Activated CD4-positive, alpha-beta T cell treated with anti-CD3 and anti-CD28 coated beads for 4 hours (primary cell): ENCODE data around the gene KRT1.
"Not testable (repeated sequence)": the region's sequence is repeated elsewhere in the genome, so short reads cannot be mapped to it uniquely, and the experiment has no call there.

Experiments
- DNase-seq, 2 donors: peaks; one replicate each; pipeline ENCODE4 v3.0.0-alpha.2; 2020

The KRT1 gene

DNA sequence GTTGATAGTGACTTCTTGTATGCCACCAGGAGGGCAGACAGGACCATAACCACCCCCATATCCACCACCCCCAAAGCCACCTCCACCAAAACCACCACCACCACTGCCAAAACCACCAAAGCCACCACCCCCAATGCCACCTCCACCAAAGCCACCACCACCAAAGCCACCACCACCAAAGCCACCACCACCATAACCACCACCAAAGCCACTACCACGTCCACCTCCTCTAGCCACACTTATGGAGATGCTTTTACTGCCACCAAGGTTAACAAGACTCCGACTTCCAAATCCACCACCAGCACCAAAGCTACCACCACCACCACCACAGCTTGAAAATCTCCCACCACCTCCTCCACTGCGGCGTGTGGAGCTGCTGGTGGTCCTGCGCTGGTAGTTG is 332 bp downstream of the KRT1 start:
- no peak for DNase-seq

DNA sequence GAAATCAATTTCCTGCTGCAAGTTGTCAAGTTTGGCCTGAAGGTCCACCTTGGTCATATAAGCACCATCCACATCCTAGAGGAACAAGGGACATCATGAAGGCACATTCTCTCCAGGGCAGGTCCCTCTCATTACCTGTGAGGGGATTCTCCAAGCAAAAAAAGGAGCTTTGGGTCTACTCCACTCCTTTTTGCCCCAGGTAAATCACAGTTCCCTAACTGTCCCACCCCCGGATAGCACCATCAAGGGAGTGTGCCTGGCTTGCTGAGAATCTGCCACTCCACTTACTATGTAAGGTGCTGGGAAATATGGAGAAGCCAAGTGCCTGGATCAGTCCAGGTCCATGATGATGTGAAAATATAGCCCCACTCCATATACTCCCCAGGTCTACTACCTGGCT is 2.5 kb downstream of the KRT1 start:
- DNase-seq, result no peak

DNA sequence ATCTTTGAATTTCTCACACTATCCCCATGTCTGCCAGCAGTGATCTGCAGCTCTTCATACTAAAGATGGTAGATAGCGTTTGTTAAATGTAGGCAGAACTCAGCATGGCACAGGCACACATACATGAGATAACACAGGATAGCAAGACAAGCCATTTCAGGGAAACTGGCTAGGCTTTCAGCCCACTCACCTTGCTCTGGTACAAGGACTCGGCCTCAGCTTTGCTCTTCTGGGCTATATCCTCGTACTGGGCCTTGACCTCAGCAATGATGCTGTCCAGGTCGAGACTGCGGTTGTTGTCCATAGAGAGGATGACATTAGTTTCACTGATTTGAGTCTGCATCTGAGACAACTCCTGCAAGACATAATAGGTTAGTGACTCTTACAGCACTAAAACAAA is 3.1 kb downstream of the KRT1 start:
- DNase-seq, result no peak

DNA sequence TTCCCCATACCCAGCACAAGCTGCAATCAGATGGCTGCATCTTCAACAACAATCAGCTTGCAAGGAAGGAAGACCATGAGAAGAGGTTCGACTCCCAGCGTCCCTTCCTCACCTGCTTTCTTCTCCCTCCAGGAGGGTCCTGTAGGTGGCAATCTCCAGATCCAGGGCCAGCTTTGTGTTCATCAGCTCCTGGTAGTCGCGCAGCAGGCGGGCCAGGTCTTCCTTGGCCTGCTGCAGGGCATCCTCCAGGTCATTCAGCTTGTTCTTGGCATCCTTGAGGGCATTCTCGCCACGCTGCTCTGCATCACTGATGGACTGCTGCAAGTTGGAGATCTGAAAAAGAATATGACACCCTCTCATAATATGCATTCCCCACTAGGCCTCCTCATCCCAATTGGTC is 4.0 kb downstream of the KRT1 start:
- no peak for DNase-seq

DNA sequence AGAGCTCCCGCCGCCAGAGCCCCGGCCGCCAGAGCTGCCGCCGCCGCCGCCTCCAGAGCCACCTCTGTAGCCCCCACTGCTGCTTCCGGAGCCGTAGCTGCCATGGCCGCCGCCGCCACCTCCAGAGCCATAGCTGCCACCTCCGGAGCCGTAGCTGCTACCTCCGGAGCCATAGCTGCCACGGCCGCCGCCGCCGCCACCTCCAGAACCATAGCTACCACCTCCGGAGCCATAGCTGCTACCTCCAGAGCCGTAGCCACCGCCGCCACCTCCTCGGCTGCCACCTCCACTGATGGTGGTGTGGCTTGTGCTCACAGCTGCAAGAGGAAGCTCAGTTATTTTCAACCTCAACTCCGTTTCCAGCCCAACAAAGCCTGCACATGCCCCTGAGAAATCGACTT is 4.9 kb downstream of the KRT1 start:
- no peak for DNase-seq

DNA sequence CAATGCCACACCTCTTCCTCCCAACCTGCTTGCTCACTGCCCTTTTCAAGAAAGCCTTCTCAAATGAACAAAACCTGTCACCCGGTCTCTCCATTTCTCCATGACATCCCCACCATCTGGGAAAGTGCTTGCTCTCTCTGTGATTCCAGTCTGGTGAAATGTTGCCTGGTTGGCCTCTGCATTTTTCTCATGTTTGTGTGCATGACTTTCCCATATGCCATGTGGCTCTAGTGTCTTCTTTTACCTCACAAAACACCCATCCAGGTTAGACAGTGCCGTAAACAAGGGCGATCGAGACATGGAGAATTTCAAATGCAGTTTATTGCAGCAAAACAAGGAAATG is 5.8 kb downstream of the KRT1 start:
- DNase-seq, result no peak

DNA sequence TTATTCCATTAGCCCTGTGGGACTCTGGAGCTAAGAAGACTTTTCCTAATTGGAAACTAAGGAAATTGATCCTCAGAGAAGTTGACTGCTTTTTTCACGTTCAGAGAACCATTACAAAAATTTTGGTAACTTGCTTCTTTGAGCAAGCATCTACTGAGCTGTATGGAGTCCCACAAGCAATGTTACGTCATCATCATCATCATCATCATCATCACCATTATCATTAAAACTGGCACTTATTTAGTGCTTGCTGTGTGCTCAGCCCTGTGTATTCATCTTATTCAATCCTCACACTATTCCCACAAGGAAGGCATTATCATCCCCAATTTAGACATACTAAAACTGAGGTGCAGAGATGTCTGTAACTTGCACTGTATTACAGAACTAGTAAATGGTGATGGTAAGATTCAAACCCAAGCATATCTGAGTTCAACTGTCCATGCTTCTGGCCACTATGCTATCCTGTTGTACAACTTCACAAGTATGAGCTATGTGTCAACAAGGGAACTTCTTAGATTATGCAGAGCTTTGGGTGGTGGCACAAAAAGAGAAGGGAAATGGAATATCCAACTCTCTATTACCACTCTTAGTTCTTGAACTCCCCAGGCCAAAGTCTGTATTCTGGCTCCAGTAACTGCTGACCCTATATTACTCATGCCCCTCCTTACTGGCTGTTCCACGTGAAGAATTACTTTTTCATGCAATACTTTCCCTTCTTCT is 6.3 kb downstream of the KRT1 start:
- DNase-seq, result no peak

DNA sequence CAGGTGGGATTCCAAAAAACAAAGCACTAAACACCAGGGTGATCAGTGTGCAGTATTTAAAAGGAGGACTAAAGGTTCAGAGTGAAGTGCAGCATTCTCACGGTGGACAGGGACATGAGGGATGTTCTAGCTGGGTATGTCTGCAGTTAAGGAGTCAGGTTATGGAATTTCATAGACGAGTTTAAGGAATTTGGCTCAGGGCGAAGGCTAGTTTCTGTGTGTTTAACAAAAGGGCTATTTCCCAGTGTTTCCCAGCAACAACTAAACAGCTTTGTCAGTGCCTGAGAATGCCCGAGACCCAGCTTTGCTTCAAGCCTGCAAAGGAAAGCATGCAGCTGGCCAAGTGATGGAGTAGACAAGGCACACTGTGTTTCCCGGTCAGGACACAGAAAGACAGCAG is 7.0 kb downstream of the KRT1 start:
- DNase-seq, result no peak

DNA sequence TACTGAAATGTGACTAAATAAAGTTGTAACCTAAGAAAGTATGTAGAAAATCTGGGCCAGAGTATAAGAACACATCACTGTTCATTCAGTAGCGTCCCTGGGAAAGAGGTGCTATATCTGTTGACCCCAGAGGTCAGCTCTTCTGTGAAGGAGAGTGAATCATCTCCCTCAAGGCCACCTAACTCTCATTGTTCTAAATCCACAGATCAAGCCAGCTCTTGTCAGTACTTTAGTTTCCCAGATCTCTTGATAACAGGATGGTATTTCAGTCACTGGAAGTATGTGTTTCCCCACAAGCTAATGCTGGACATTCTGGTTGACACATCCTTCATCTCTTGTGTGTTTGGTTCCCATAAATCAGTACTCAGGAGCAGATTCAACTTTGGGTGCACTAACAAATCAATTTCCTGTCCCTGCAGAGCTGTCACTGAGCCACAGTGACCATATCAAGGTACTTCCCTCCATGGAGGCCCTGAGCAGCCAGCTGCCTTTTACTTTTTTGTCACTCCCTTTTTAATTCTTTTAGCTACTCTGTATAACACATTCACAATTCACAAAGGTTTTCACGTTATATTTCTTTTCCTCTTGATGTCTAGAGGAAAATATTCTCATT is 7.8 kb downstream of the KRT1 start:
- DNase-seq, result no peak

DNA sequence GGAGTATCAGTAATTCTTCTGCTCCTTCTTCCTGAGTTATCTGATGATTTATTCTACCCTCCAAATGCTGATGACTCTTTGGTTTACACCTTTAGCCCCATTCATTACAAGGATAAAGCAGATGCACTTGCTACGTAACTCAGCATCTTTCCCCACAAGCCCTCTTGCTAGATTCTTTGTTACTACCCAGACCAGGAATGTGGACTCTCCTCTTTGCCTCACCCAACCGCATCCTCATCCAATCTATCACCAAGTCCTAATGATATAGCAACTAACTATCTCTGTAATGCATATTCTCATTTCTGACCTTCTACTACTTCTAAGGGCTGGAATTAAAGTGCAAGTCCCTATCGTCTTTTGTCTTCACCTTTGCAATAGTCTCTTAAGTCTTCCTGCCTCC is 9.2 kb downstream of the KRT1 start:
- DNase-seq, result no peak

DNA sequence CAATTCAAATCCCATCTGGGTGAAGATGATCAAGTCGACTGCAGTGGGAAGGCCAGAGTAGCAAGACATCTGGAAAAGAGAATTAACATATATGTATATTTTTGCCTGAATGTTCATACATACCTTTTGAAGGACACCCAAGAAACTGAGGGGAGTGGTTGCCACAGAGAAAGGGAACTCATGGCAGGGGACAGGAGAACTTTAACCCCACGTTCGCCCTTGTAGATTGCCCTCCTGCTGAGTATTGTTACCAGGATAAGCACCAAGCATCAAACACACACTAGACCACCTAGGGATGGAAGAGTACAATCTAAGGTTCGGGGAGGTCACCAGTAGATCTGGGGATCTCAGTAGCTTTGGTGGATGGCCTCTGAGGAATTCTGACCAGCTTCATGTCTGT is 9.7 kb downstream of the KRT1 start:
- DNase-seq, result no peak

DNA sequence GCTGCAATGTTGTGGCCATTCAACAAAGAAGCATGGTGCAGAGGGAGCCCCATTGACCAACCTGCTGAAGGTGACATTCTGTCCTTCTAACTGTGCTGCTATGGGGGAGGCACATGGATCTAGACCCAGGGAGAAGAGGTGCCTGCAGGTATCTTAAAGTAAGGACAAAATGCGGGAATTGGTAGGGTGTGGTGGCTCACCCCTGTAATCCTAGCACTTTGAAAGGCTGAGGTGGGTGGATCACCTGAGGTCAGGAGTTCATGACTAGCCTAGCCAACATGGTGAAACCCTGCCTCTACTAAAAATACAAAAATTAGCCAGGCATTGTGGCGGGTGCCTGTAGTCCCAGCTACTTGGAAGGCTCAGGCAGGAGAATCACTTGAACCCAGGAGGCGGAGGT is 10.3 kb downstream of the KRT1 start:
- DNase-seq, result not testable (repeated sequence)

DNA sequence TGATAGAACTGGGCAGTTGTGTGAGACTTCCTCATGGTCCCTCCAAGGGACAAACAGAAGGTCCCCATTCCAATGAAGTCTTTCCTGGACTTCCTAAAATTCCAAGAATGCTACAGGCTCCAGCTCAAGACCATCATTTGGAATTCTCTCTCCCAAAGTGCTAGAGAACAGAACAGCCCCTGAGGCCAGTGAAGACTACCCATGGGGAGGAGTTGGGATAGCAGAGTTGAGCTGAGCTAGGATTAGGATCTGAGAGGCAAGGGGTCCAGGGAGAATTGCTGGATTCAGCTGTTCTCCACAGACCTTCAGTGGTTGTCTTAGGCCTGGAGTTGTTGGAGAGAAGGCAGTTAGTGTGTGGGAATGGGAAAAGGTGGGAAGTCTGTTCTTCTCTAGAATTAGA is 10.8 kb downstream of the KRT1 start:
- no peak for DNase-seq

DNA sequence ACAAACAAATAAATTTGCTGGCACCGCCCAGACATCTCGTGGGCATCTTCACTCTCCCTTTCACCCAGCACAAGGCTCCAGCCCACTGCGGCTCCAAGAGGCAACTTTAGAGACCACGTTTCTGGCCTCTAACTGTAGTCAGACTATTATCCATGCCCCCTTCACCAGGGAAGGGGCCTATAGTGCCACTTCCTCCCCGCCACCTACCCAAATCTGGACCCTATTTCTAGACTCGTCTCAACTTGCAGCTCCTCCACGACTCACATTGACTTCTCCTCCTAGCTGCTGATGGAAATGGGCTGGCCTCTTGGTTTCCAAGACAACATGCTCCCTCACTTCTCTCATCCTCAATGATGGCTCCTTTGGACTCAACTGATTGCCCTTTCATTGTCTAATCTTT is 12.3 kb downstream of the KRT1 start:
- DNase-seq, result no peak

DNA sequence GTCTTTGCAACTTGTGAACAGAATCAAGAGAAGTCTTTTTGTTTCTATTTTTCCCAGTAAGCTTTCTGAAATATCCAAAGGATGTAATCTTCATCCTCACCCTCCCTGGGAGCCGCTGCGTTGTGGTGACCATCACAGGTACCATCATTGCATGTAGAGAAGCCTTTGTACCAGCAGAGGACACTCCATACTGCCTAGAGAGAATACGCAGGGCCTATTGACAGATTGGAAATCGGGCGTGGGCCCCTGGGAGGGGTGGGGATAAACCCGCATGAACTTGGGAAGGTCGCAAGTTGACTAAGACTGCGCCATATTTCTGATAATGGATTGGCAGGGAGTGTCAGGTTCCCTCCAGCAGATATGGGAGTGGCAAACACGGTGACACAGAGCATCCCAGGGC is 12.7 kb downstream of the KRT1 start:
- DNase-seq, result no peak

DNA sequence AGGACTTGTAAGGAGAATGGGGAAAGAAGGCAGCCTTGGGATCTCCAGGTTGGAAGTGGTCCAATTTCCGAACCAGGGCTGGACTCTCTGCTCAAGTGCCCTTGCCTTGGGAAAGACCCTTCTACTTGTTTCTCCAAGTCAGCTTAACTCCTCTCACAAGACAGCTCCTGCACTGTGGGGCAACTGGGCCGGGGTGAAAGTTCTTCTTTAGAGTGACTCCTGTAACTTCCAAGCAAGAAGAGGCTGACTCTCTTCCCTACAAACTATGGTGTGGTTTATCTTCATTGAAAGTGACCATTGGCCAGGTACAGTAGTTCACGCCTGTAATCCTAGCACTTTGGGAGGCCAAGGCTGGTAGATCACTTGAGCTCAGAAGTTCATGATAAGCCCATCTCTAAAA is 13.7 kb downstream of the KRT1 start:
- DNase-seq, result no peak

DNA sequence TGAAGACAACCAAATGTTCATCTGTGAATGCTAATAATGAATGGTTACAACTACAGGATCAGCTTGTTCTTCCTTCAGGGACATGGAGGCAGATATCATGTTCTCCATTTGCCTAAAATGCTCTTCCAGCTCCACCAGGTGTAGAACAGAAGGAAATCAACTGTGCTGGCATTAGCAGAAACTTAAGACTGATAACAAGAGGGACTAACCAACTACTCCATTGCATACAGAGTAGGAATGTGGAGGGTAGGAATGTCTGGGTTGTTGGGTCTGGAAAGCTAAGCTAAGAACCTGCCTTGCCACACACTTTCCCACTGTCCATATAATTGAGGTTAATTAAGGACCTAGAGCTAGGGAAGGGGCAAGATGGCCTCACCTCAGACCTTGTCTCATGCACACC is 16.8 kb downstream of the KRT1 start:
- no peak for DNase-seq

DNA sequence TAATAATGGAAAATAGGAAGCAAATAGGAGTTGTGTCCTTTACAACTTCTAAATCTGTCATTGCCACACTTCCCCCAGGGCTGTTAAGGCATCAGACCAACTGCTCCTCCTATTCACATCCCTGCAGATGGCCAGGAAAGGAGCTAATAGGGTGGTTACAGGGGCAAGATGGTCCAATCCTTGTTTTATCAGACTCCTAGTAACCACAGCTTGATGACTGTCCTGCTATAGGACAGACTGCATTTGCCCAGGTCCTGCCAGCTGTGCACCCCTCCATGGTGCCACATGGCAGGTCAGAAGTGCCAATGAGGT is 17.3 kb downstream of the KRT1 start:
- no peak for DNase-seq

DNA sequence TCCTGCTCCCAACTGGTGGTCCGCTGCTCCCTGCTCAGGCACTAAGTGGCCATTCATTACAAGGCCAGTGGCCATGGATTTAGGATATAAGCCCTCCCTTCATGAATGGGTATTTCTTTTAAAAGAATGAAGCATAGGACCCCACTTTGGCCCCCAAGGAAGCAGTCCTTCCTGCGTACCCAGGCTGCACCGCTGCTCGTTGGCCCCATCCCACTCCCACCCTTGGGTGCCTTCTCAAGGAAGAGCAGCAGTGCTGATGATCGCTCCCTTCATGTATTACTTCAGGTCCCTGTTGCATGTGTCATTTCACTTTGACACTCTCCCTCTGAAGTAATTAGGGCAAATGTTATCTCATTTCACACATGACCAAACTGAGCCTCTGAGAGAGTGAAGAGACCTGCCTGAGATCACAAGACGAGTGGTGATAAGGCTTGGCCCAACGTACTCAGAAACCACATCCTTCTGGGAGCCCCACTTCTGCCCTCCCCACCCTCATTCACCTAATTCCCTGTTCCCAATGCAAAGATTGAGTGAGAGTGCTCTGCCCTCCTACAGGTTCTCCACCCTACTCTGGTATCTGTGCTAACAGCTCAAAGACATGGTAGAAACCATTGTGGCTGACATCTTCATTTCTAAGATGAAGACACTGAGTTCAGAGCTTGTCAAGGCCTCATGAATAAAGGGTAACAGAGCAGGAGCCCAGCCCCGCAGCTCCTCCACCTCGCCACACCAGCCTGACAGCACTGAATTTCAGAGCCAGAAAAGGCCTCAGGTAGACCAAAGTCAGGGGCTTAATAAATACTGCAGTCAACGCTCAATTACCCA is 17.9 kb downstream of the KRT1 start:
- DNase-seq, result no peak

DNA sequence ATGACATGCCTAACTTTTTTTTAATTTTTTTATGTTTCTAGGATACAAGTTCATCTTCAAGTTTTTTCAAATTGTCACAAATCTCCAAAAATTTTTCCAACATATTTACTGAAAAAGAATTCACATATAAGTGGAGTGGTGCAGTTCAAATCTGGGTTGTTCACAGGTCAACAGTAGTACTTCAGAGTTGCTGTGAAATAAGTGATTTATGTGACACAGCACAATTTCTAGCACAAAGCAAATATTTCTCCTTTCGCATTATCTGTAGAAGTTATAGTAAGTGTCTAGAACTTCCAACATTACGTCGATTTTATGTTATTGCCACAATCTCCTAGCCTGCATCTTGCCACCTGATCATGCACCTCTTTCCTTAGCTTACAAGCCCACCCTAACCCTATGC is 18.5 kb downstream of the KRT1 start:
- DNase-seq, result no peak

DNA sequence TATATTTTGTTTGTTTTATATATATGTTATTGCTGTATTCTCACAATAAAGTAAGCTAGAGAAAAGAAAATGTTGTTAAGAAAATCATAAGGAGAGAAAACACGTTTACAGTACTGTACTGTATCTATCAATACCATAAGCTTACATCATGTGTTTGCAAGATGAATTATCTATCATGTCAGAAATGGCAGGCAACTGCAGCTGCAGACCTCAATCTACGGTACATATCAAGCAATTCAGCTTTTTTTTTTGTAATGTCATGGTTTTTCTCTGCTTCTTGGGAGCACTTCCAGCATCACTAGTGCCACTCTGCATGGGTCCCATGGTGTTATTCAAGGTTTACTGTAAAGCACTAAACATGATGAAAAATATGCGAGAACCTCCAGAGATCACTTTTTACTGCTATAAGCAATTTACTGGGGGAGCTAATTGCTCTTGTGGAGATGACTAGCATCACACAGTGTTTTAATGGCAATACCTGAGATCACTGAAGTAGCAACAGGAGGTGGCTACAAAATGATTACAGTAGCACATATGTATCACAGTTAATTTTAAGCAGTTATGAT is 19.2 kb downstream of the KRT1 start:
- no peak for DNase-seq

DNA sequence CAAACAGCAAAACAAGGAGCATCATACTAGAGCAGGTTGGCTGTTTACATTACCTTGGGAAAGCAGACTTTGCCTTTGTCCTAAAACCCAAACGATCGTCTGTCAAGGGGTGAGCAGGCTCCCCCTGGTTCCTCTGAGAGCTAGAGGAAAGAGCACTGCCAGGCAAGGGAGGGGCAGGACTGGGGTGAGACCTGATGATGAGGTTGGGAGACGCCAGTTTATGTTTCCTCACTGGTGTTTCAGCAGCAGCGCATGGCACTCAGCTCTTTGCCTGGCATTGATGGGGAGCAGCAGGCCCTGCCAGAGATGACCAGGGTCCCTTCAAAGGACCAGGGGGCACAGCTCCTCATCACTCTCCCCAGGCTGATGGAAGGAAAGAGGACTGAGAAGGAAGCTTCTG is 20.3 kb downstream of the KRT1 start:
- DNase-seq, result no peak

DNA sequence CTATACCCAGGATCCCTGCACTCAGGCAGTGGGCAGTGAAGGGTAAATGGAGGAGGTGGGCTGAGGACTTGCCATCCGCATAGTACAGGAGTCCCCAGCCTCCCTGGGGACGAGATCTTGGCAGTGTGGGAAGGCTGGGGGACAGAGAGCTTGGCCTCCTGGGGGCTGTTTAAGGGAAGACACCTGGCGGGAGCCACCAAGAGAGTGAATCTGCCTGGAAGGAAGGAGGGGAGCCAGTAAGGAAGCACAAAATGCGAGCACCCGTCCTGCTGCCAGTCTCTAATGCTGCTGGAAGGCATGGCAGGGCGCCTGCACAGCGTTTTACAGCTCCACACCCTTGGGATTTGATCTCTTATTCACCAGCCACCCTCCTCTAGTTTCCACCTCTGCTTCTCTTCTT is 20.8 kb downstream of the KRT1 start:
- DNase-seq, result no peak

DNA sequence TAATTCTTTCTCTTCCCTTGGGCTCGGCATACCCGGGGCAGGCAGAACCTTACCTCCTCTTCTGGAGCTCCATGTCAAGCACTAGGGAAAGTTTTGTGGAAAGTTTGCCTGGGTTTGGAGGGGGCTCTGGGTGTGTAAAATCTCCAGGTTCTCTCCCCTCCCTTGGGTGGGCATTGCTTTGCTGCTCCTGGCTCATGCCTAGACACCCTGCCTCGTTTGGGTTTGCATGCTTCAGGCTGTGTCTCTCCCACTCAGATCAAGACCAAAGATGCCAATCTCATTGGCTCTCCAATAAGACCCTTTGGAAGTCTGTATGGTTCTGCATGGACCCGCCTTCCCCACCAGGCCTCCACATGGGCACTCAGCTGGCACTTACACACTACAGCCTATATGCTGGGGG is 22.0 kb downstream of the KRT1 start:
- no peak for DNase-seq
